ENCODE data around the gene SLC5A2. TPM values are rescaled to one million over a fixed set of nuclear protein-coding genes. Genes with fewer than 3 reads are reported as not detected.

The SLC5A2 gene
- total and polyA plus RNA-seq, 2 donors (not counting 1 experiment from before 2014, with no cell fraction given), result not detected

DNA sequence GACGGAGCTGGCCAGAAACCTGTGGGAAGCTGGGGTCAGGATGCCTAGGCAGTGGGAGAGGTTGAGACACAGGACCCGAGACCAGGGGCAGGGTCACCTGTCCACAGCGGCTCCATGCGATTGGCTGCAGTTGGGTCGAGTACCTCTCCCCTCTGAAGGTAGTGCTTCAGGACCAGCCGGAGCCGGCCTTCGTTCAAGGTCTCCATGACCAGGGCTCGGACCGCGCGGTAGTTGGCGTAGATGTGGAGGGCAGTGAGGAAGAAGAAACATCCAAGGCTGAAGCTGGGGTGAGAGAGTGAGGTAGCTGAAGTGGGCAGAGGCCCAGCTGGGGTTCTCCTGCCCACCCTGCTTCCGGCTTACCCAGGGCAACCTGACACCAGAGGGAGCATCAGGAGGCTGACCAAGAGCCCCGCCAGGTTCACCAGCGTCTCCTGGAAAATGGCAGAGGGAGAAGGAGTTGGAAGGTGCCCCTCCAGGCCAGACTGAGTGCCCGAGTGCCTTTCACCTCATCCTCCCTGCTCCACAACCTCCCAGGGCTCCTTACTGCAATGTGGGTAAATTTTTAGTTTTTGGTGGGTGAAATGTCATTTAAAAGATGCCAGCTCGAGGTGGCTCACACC is 10.7 kb downstream of the SLC5A2 start:
- Histone ChIP-seq H4K20me1 (ENCODE audit: control insufficient read depth, extremely low read depth, insufficient read depth, low read length) (no peaks in the 10 kb centered on the region), H3K79me2 (ENCODE audit: control insufficient read depth, insufficient read depth, low read length) (no peaks in the 10 kb centered on the region), H3K4me3 (replicated peaks in 1 of 4; ENCODE audit: control extremely low read depth in 1 of 4, insufficient read depth in 1 of 4, low read depth in 3 of 4, low read length in 4 of 4) (no peak overlapping the region), H3K9ac (ENCODE audit: insufficient read depth, low read length) (no peak overlapping the region), H3K27me3 (ENCODE audit: control insufficient read depth, insufficient read depth, low read length) (no peaks in the 10 kb centered on the region), H3K4me2 (ENCODE audit: extremely low read depth, insufficient read depth, low read length) (no peak overlapping the region), H2AFZ (ENCODE audit: low read length) (no peak overlapping the region), H3K9me3 (ENCODE audit: control insufficient read depth, insufficient read depth, low read depth, low read length) (no peaks in the 10 kb centered on the region), H3K27ac (ENCODE audit: insufficient read depth, low read length) (no peak overlapping the region), H3K4me1 (ENCODE audit: control insufficient read depth, extremely low read depth, insufficient read depth, low read length) (no peaks in the 10 kb centered on the region), H3K36me3 (ENCODE audit: control insufficient read depth, insufficient read depth, low read length) (peaks cover 25% of the 10 kb centered on the region)
- no peak for DNase-seq (ENCODE audit: low read depth in 2 of 2)
- no peak for TF ChIP-seq EZH2 (IDR thresholded peaks at IDR 0.05; ENCODE audit: low read length, missing control alignments)
- TF ChIP-seq, protein P1, sequence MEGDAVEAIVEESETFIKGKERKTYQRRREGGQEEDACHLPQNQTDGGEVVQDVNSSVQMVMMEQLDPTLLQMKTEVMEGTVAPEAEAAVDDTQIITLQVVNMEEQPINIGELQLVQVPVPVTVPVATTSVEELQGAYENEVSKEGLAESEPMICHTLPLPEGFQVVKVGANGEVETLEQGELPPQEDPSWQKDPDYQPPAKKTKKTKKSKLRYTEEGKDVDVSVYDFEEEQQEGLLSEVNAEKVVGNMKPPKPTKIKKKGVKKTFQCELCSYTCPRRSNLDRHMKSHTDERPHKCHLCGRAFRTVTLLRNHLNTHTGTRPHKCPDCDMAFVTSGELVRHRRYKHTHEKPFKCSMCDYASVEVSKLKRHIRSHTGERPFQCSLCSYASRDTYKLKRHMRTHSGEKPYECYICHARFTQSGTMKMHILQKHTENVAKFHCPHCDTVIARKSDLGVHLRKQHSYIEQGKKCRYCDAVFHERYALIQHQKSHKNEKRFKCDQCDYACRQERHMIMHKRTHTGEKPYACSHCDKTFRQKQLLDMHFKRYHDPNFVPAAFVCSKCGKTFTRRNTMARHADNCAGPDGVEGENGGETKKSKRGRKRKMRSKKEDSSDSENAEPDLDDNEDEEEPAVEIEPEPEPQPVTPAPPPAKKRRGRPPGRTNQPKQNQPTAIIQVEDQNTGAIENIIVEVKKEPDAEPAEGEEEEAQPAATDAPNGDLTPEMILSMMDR (conservative IDR thresholded peaks at IDR 0.05 in 1 of 2, IDR thresholded peaks at IDR 0.05 in 1 of 2; ENCODE audit: low read depth in 1 of 2, low read length in 2 of 2), result no peak

DNA sequence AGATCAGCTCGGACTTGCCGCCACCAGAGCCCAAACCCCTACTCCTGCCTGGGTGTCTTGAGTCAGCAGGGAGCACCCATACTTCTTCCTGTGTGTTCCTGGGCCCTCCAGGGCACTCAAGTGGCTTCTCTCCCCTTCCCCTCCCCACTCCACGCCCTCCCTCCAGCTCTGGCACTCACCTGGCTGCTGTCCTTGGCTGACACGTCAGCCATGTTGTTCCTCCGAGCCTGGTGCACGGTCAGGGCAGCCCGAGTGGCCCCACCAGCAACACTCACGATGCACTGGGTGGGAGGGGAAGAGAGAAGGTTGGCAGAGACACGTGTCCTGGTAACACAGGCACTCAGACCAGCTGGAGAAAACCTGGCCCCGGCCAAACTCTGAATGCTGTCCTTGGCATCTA is 13.7 kb downstream of the SLC5A2 start:
- Histone ChIP-seq H3K36me3 (ENCODE audit: control insufficient read depth, insufficient read depth, low read length) (peaks cover 32% of the 10 kb centered on the region), H3K27me3 (ENCODE audit: control insufficient read depth, insufficient read depth, low read length) (no peaks in the 10 kb centered on the region)

DNA sequence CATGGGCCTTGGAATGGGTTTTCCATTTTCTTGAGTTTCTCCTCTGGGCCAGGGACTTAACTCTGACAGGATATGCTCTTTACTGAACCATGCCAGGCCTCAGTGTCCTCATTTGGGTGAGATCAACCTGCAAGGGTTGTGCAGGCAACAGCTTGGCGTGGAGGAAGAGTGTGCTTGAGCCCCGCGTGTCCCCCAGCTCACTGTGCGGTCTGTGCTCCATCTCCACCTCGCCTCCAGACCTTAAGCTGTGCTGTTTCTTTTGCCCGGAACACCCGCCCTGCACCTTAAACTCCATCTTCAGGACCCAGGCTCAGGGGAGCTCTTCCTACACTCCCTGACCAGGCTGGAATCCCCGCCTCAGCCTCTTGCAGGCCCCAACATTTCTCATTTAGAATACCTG is 15.6 kb downstream of the SLC5A2 start:
- Histone ChIP-seq H3K4me3 (replicated peaks in 1 of 4; ENCODE audit: control extremely low read depth in 1 of 4, insufficient read depth in 1 of 4, low read depth in 3 of 4, low read length in 4 of 4) (no peak overlapping the region), H3K36me3 (ENCODE audit: control insufficient read depth, insufficient read depth, low read length) (peaks cover 23% of the 10 kb centered on the region), H3K9me3 (ENCODE audit: control insufficient read depth, insufficient read depth, low read depth, low read length) (no peaks in the 10 kb centered on the region), H3K27me3 (ENCODE audit: control insufficient read depth, insufficient read depth, low read length) (no peaks in the 10 kb centered on the region), H3K4me1 (ENCODE audit: control insufficient read depth, extremely low read depth, insufficient read depth, low read length) (no peaks in the 10 kb centered on the region), H3K9ac (ENCODE audit: insufficient read depth, low read length) (no peak overlapping the region), H2AFZ (ENCODE audit: low read length) (no peak overlapping the region), H3K27ac (ENCODE audit: insufficient read depth, low read length) (no peak overlapping the region), H3K4me2 (ENCODE audit: extremely low read depth, insufficient read depth, low read length) (no peak overlapping the region), H4K20me1 (ENCODE audit: control insufficient read depth, extremely low read depth, insufficient read depth, low read length) (no peaks in the 10 kb centered on the region), H3K79me2 (ENCODE audit: control insufficient read depth, insufficient read depth, low read length) (no peaks in the 10 kb centered on the region)
- no peak for DNase-seq (ENCODE audit: low read depth in 2 of 2)
- no peak for TF ChIP-seq EZH2 (IDR thresholded peaks at IDR 0.05; ENCODE audit: low read length, missing control alignments)
- TF ChIP-seq, protein P1 (conservative IDR thresholded peaks at IDR 0.05 in 1 of 2, IDR thresholded peaks at IDR 0.05 in 1 of 2; ENCODE audit: low read depth in 1 of 2, low read length in 2 of 2), result no peak

More for the DNA sequence above, 13.7 kb downstream of the SLC5A2 start:
- Histone ChIP-seq H3K9me3 (ENCODE audit: control insufficient read depth, insufficient read depth, low read depth, low read length) (no peaks in the 10 kb centered on the region), H4K20me1 (ENCODE audit: control insufficient read depth, extremely low read depth, insufficient read depth, low read length) (no peaks in the 10 kb centered on the region), H3K4me2 (ENCODE audit: extremely low read depth, insufficient read depth, low read length) (no peak overlapping the region), H3K79me2 (ENCODE audit: control insufficient read depth, insufficient read depth, low read length) (no peaks in the 10 kb centered on the region), H3K27ac (ENCODE audit: insufficient read depth, low read length) (no peak overlapping the region), H3K4me1 (ENCODE audit: control insufficient read depth, extremely low read depth, insufficient read depth, low read length) (no peaks in the 10 kb centered on the region), H3K4me3 (replicated peaks in 1 of 4; ENCODE audit: control extremely low read depth in 1 of 4, insufficient read depth in 1 of 4, low read depth in 3 of 4, low read length in 4 of 4) (no peak overlapping the region), H2AFZ (ENCODE audit: low read length) (no peak overlapping the region), H3K9ac (ENCODE audit: insufficient read depth, low read length) (no peak overlapping the region)
- no peak for TF ChIP-seq EZH2 (IDR thresholded peaks at IDR 0.05; ENCODE audit: low read length, missing control alignments)
- TF ChIP-seq, protein P1 (conservative IDR thresholded peaks at IDR 0.05 in 1 of 2, IDR thresholded peaks at IDR 0.05 in 1 of 2; ENCODE audit: low read depth in 1 of 2, low read length in 2 of 2), result no peak
- no peak for DNase-seq (ENCODE audit: low read depth in 2 of 2)
